ENCODE data around the gene UNC119. TPM values are rescaled to one million over a fixed set of nuclear protein-coding genes. Genes with fewer than 3 reads are reported as not detected.

Gene UNC119
- total RNA-seq, 2 experiments from 2014 or later = 27.8 to 35.8 TPM

Other genes with a start within 250 kb of the UNC119 start
- 10 to 100 TPM; 62.5 to 62.7 TPM for gene TMEM97, start 233.4 kb downstream of the UNC119 start, total RNA-seq
- 10 to 100 TPM; 24.0 to 25.6 TPM for gene IFT20, start 217.2 kb downstream of the UNC119 start, total RNA-seq
- gene TNFAIP1, start 216.9 kb downstream of the UNC119 start, total RNA-seq = 10 to 100 TPM; 27.2 to 31.8 TPM
- 100 to 1,000 TPM; 128 to 133 TPM for gene POLDIP2, start 195.1 kb downstream of the UNC119 start, total RNA-seq
- gene SEBOX, start 187.4 kb downstream of the UNC119 start, total RNA-seq = not detected
- under 1 TPM; 0.13 to 0.38 TPM for gene VTN, start 182.3 kb downstream of the UNC119 start, total RNA-seq
- 10 to 100 TPM; 34.8 to 35.3 TPM for gene SARM1, start 180.9 kb downstream of the UNC119 start, total RNA-seq
- 1 to 10 TPM; 6.6 to 6.7 TPM for gene SLC46A1, start 146.4 kb downstream of the UNC119 start, total RNA-seq
- not detected for gene SLC13A2, start 79.0 kb downstream of the UNC119 start, total RNA-seq
- not detected for gene FOXN1, start 46.3 kb downstream of the UNC119 start, total RNA-seq
- 10 to 100 TPM; 50.0 to 50.3 TPM for gene PIGS, start 18.9 kb upstream of the UNC119 start, total RNA-seq
- gene ALDOC, start 24.3 kb upstream of the UNC119 start, total RNA-seq = 10 to 100 TPM; 35.1 to 36.2 TPM
- gene SPAG5, start 46.4 kb upstream of the UNC119 start, total RNA-seq = 10 to 100 TPM; 94.4 to 95.4 TPM
- 10 to 100 TPM; 20.7 to 23.1 TPM for gene RSKR, start 61.6 kb upstream of the UNC119 start, total RNA-seq
- gene BLTP2, start 92.5 kb upstream of the UNC119 start, total RNA-seq = 100 to 1,000 TPM; 202 to 216 TPM
- gene SDF2, start 109.3 kb upstream of the UNC119 start, total RNA-seq = 10 to 100 TPM; 44.7 to 47.1 TPM
- gene SUPT6H, start 109.6 kb upstream of the UNC119 start, total RNA-seq = 10 to 100 TPM; 81.7 to 82.6 TPM
- gene PROCA1, start 159.3 kb upstream of the UNC119 start, total RNA-seq = 1 to 10 TPM; 3.9 to 4.8 TPM
- 10 to 100 TPM in 1 of 2 experiments, 1 to 10 TPM in 1; 8.5 to 11.7 TPM for gene RAB34, start 165.2 kb upstream of the UNC119 start, total RNA-seq
- gene RPL23A, start 167.4 kb upstream of the UNC119 start, total RNA-seq = 1,000 to 10,000 TPM; 2,504 to 2,566 TPM
- 10 to 100 TPM; 20.1 to 22.0 TPM for gene TLCD1, start 173.6 kb upstream of the UNC119 start, total RNA-seq
- 1 to 10 TPM; 6.0 to 6.8 TPM for gene NEK8, start 176.2 kb upstream of the UNC119 start, total RNA-seq
- gene TRAF4, start 191.4 kb upstream of the UNC119 start, total RNA-seq = 100 to 1,000 TPM; 158 to 159 TPM